C4-2B (cell line): ENCODE measurements around the gene TRIP6.
A peak's percentile ranks its signal among the peaks of the same experiment; 100 is the strongest.

ENCODE experiments used
- CTCF ChIP-seq: fragments of 450-650 bp; conservative IDR thresholded peaks from 2 replicates; pipeline ENCODE4 v1.5.1; 2017; ENCODE audit warnings: mild to moderate bottlenecking
- ZFX ChIP-seq: fragments of 450-650 bp; IDR thresholded peaks from 2 replicates; pipeline ENCODE4 v1.6.1; 2017

GRCh38 chr7:100852048-100852872 is 14.9 kb upstream of the TRIP6 start, which contains the start of gene SLC12A9:
- TF ChIP-seq CTCF (peak; percentile 96), ZFX (peak; percentile 41; the same call in 1 of the 2 replicates)
